HEK293T (cell line): ENCODE results near the gene SERPINA9.

Experiments
- BHLHE40 ChIP-seq: fragments of 450-650 bp; IDR thresholded peaks from 2 replicates; pipeline ENCODE4 v1.6.1; 2016; ENCODE audit warnings: mild to moderate bottlenecking, moderate library complexity, borderline replicate concordance
- CTBP1 ChIP-seq: fragments of 450-650 bp; IDR thresholded peaks from 2 replicates; pipeline ENCODE4 v1.6.1; 2016; ENCODE audit warnings: borderline replicate concordance
- ELF4 ChIP-seq: fragments of 450-650 bp; IDR thresholded peaks from 2 replicates; pipeline ENCODE4 v1.6.1; 2017; ENCODE audit warnings: antibody characterized with exemption
- FOXA1 ChIP-seq: fragments of 450-650 bp; IDR thresholded peaks from 2 replicates; pipeline ENCODE4 v1.6.1; 2016; ENCODE audit warnings: mild to moderate bottlenecking
- FOXK2 ChIP-seq: fragments of 450-650 bp; IDR thresholded peaks from 2 replicates; pipeline ENCODE4 v1.6.1; 2016; ENCODE audit warnings: mild to moderate bottlenecking
- FOXM1 ChIP-seq: fragments of 450-650 bp; IDR thresholded peaks from 2 replicates; pipeline ENCODE4 v1.6.1; 2017; ENCODE audit warnings: mild to moderate bottlenecking, borderline replicate concordance
- HDGF ChIP-seq: fragments of 450-650 bp; IDR thresholded peaks from 2 replicates; pipeline ENCODE4 v1.6.1; 2017; ENCODE audit warnings: antibody characterized with exemption, borderline replicate concordance
- LEF1 ChIP-seq: fragments of 450-650 bp; IDR thresholded peaks from 2 replicates; pipeline ENCODE4 v1.6.1; 2017; ENCODE audit warnings: mild to moderate bottlenecking, borderline replicate concordance
- NFRKB ChIP-seq: fragments of 450-650 bp; IDR thresholded peaks from 2 replicates; pipeline ENCODE4 v1.6.1; 2016; ENCODE audit warnings: mild to moderate bottlenecking, moderate library complexity
- SP1 ChIP-seq: fragments of 450-650 bp; IDR thresholded peaks from 2 replicates; pipeline ENCODE4 v1.6.1; 2017
- SUZ12 ChIP-seq: fragments of 450-650 bp; IDR thresholded peaks from 2 replicates; pipeline ENCODE4 v1.6.1; 2016; ENCODE audit warnings: mild to moderate bottlenecking
- ZNF384 ChIP-seq: fragments of 450-650 bp; IDR thresholded peaks from 2 replicates; pipeline ENCODE4 v1.6.1; 2016
- TF ChIP-seq, protein P1 (sequence below): fragments of 450-650 bp; IDR thresholded peaks from 2 replicates; pipeline ENCODE4 v1.6.1; 2016

DNA sequence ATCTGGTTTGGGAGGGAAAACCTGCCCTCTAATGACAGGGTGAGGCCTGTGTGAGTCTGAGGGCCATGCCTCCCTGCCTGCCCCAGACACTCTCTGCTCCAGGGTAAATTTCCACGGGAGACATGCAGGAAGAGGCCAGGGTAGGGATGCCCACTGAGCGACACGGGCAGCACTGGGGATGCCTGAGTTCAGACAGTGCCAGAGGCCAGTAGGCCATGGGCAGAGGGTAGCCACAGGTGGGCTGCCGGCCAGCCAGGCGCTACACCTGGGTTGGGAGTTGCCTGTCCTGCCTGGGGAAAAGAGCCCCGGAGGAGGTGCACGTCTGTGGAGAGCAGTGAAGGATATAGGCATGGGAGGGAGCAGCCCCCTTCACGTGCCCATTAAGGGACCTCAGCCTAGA is 29.6 kb upstream of the SERPINA9 start:
- TF ChIP-seq ZNF384 (no peak), SP1 (no peak), SUZ12 (no peak), FOXM1 (no peak), ELF4 (no peak), LEF1 (no peak), BHLHE40 (no peak), FOXK2 (no peak), HDGF (no peak), FOXA1 (no peak), CTBP1 (no peak), NFRKB (no peak)
- TF ChIP-seq, protein P1, sequence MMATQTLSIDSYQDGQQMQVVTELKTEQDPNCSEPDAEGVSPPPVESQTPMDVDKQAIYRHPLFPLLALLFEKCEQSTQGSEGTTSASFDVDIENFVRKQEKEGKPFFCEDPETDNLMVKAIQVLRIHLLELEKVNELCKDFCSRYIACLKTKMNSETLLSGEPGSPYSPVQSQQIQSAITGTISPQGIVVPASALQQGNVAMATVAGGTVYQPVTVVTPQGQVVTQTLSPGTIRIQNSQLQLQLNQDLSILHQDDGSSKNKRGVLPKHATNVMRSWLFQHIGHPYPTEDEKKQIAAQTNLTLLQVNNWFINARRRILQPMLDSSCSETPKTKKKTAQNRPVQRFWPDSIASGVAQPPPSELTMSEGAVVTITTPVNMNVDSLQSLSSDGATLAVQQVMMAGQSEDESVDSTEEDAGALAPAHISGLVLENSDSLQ, result no peak
